RWPE1 (cell line): Measurements from ENCODE around the gene TIA1.
A peak's percentile ranks its signal among the peaks of the same experiment; 100 is the strongest.
"Not testable (repeated sequence)": the region's sequence is repeated elsewhere in the genome, so short reads cannot be mapped to it uniquely, and the experiment has no call there.

Experiments used
- CTCF ChIA-PET: fragments of 350-600 bp; sonication (Branson Sonifier 250); formaldehyde crosslinking; extraction: SDS; loops from one replicate; lab custom pipeline; 2021; lab: Yijun Ruan, JAX
- POLR2A ChIA-PET: fragments of 400-600 bp; formaldehyde crosslinking; extraction: SDS; loops from one replicate; lab custom pipeline; 2020; ENCODE audit warnings: antibody characterized with exemption; ENCODE audit not compliant: low non-redundant PET; lab: Yijun Ruan, JAX
- DNase-seq: peaks from one replicate; pipeline ENCODE4 v3.0.0; 2012; ENCODE audit warnings: low spot score
- H3K27ac ChIP-seq: fragments of 450-650 bp; 2 replicates; pipeline ENCODE4 v1.5.1; 2017
- CTCF ChIP-seq: fragments of 450-650 bp; conservative IDR thresholded peaks from 2 replicates; pipeline ENCODE4 v1.5.1; 2017; ENCODE audit warnings: low read depth, mild to moderate bottlenecking

The TIA1 gene

GRCh38 chr2:70242552-70242951, 5.9 kb downstream of the TIA1 start:
- POLR2A ChIA-PET: no interaction called here
- CTCF ChIA-PET: interaction anchor here (0.7 kb wide), 1 partner anchor 50 kb away, joined by 3 read pairs; no protein-coding TSS in a partner anchor
- no peak for DNase-seq
- H3K27ac ChIP-seq: no peak overlapping the region
- no peak for TF ChIP-seq CTCF

GRCh38 chr2:70241340-70241739, 7.1 kb downstream of the TIA1 start:
- no peak for DNase-seq
- TF ChIP-seq CTCF: no peak
- no peak overlapping the region for H3K27ac ChIP-seq
- ChIA-PET CTCF (no interaction called here), POLR2A (no interaction called here)

GRCh38 chr2:70240599-70240998, 7.8 kb downstream of the TIA1 start:
- no peak for DNase-seq
- ChIA-PET CTCF (no interaction called here), POLR2A (no interaction called here)
- H3K27ac ChIP-seq: peak overlapping the region; percentile 26; the same call in 1 of the 2 replicates
- TF ChIP-seq CTCF: no peak

GRCh38 chr2:70233926-70234325, 14.5 kb downstream of the TIA1 start:
- H3K27ac ChIP-seq: no peak overlapping the region
- CTCF ChIA-PET: no interaction called here
- no peak for DNase-seq
- POLR2A ChIA-PET: no interaction called here
- TF ChIP-seq CTCF: no peak

- ChIA-PET CTCF (no interaction called here), POLR2A (no interaction called here)
- DNase-seq: no peak
- no peak overlapping the region for H3K27ac ChIP-seq
- TF ChIP-seq CTCF: no peak
Measured at GRCh38 chr2:70226781-70227180, 21.6 kb downstream of the TIA1 start.

GRCh38 chr2:70223305-70223704, 25.1 kb downstream of the TIA1 start:
- POLR2A ChIA-PET: not testable (repeated sequence)

GRCh38 chr2:70214953-70215549, 33.4 kb downstream of the TIA1 start:
- DNase-seq: no peak
- ChIA-PET POLR2A (interaction anchor here (1.7 kb wide), 1 partner anchor 24 kb away, joined by 3 read pairs; the partner anchor contains the start of gene C2orf42), CTCF (no interaction called here)
- H3K27ac ChIP-seq: no peak overlapping the region
- no peak for TF ChIP-seq CTCF

More at GRCh38 chr2:70223305-70223704, 25.1 kb downstream of the TIA1 start:
- DNase-seq, CTCF ChIA-PET, H3K27ac ChIP-seq: not testable (repeated sequence)
